HepG2 (cell line): Measurements from ENCODE around the gene SNAPIN. TPM values are rescaled to one million over a fixed set of nuclear protein-coding genes. Genes with fewer than 3 reads are reported as not detected.

Experiments used
- ASH2L ChIP-seq: fragments of 300-600, 200-600 bp; sonication (generic); IDR thresholded peaks from 2 replicates; pipeline ENCODE4 v1.7.0; 2017; ENCODE audit warnings: low read depth, mild to moderate bottlenecking, moderate library complexity, mixed read lengths, low read length; ENCODE audit not compliant: insufficient read length
- HDAC6 ChIP-seq: fragments of 200-600 bp; sonication (generic); IDR thresholded peaks from 2 replicates; pipeline ENCODE4 v1.7.0; 2017; ENCODE audit warnings: mild to moderate bottlenecking, antibody characterized with exemption, low read length, low read depth
- HOXA7 ChIP-seq: sonication (generic); formaldehyde crosslinking; IDR thresholded peaks from 2 replicates; pipeline ENCODE4 v1.8.1; 2022; ENCODE audit warnings: mild to moderate bottlenecking, missing genetic modification reagents, moderate library complexity
- PAWR ChIP-seq: sonication (generic); formaldehyde crosslinking; IDR thresholded peaks from 2 replicates; pipeline ENCODE4 v1.4.0; 2020; ENCODE audit warnings: missing genetic modification reagents, mild to moderate bottlenecking, borderline replicate concordance
- PHF5A ChIP-seq: IDR thresholded peaks from one replicate; pipeline ENCODE4 v1.6.1; 2018; ENCODE audit warnings: low read depth, missing genetic modification reagents; ENCODE audit not compliant: unreplicated experiment
- SOX6 ChIP-seq, 2 experiments: fragments of 450-650 bp in 1 of 2; sonication (generic) in 1 of 2; formaldehyde crosslinking in 1 of 2; IDR thresholded peaks; 2 replicates each; pipeline versions ENCODE4 v1.4.0 to v1.6.1; 2017 to 2020; ENCODE audit warnings: antibody characterized with exemption in 1 of 2, mild to moderate bottlenecking in 1 of 2, missing genetic modification reagents in 1 of 2
- TBL1XR1 ChIP-seq: fragments of 150-350 bp; IDR thresholded peaks from 2 replicates; pipeline ENCODE4 v1.6.1; 2014; ENCODE audit warnings: borderline replicate concordance, low read length; ENCODE audit not compliant: partially characterized antibody
- TBP ChIP-seq: sonication (generic); formaldehyde crosslinking; IDR thresholded peaks from 2 replicates; pipeline ENCODE4 v1.5.0; 2020; ENCODE audit warnings: missing genetic modification reagents
- TOPORS ChIP-seq: sonication (generic); formaldehyde crosslinking; IDR thresholded peaks from 2 replicates; pipeline ENCODE4 v1.8.0; 2023; ENCODE audit warnings: mild to moderate bottlenecking, missing genetic modification reagents
- ZBTB1 ChIP-seq: sonication (generic); formaldehyde crosslinking; IDR thresholded peaks from 2 replicates; pipeline ENCODE4 v1.4.0; 2020; ENCODE audit warnings: missing genetic modification reagents, borderline replicate concordance
- ZNF101 ChIP-seq: sonication (generic); formaldehyde crosslinking; IDR thresholded peaks from 2 replicates; pipeline ENCODE4 v1.4.0; 2020; ENCODE audit warnings: mild to moderate bottlenecking, low read depth, missing genetic modification reagents, borderline replicate concordance
- ZNF232 ChIP-seq: sonication (generic); formaldehyde crosslinking; IDR thresholded peaks from 2 replicates; pipeline ENCODE4 v1.4.0; 2020; ENCODE audit warnings: missing genetic modification reagents, borderline replicate concordance
- ZNF253 ChIP-seq: sonication (generic); formaldehyde crosslinking; IDR thresholded peaks from 2 replicates; pipeline ENCODE4 v1.8.0; 2022; ENCODE audit warnings: mild to moderate bottlenecking, missing genetic modification reagents, borderline replicate concordance
- ZNF354B ChIP-seq: sonication (generic); formaldehyde crosslinking; IDR thresholded peaks from 2 replicates; pipeline ENCODE4 v1.8.0; 2022; ENCODE audit warnings: mild to moderate bottlenecking, missing genetic modification reagents
- ZNF558 ChIP-seq: sonication (generic); formaldehyde crosslinking; IDR thresholded peaks from 2 replicates; pipeline ENCODE4 v1.9.0; 2022; ENCODE audit warnings: mild to moderate bottlenecking, missing genetic modification reagents, borderline replicate concordance
- ZNF660 ChIP-seq: sonication (generic); formaldehyde crosslinking; IDR thresholded peaks from 2 replicates; pipeline ENCODE4 v1.5.1; 2020; ENCODE audit warnings: mild to moderate bottlenecking, low read depth, missing genetic modification reagents, borderline replicate concordance
- ZNF720 ChIP-seq: sonication (generic); formaldehyde crosslinking; IDR thresholded peaks from 2 replicates; pipeline ENCODE4 v1.4.0; 2020; ENCODE audit warnings: missing genetic modification reagents
- ZNF83 ChIP-seq: sonication (generic); formaldehyde crosslinking; IDR thresholded peaks from 2 replicates; pipeline ENCODE4 v1.4.0; 2020; ENCODE audit warnings: missing genetic modification reagents, mild to moderate bottlenecking, borderline replicate concordance
- polyA plus RNA-seq, 8 experiments: library from polyadenylated mRNA; depleted of rRNA in 3 of 8; stranded (reverse) in 7 of 8; unstranded in 1 of 8; fragments of >200 nt; fragmentation: Illumina TruSeq in 4 of 8; extraction: Trizol in 4 of 8; gene quantifications; 2 replicates each; pipeline versions ENCODE4 v1.2.1 to v1.2.3, GENCODE V29; 2011 to 2016; ENCODE audit warnings: low read depth in 4 of 8, missing spikeins in 1 of 8, mixed read lengths in 1 of 8; ENCODE audit not compliant: insufficient read depth in 1 of 8
- total RNA-seq, 5 experiments: library from RNA; depleted of rRNA; stranded (reverse); fragments of >200 nt; fragmentation: Illumina TruSeq; extraction: Trizol; gene quantifications; 2 replicates each; pipeline ENCODE4 v1.2.3, GENCODE V29; 2016; ENCODE audit warnings: low read depth in 1 of 5
- TF ChIP-seq, protein P1 (sequence below): sonication (generic); formaldehyde crosslinking; IDR thresholded peaks from 2 replicates; pipeline ENCODE4 v1.5.0; 2020; ENCODE audit warnings: missing genetic modification reagents
- TF ChIP-seq, protein P2 (sequence below): sonication (generic); formaldehyde crosslinking; IDR thresholded peaks from 2 replicates; pipeline ENCODE4; 2020; ENCODE audit warnings: missing genetic modification reagents, mild to moderate bottlenecking, borderline replicate concordance
- TF ChIP-seq, protein P3 (sequence below): sonication (generic); formaldehyde crosslinking; IDR thresholded peaks from 2 replicates; pipeline ENCODE4 v1.5.0; 2020; ENCODE audit warnings: missing genetic modification reagents

The SNAPIN gene
- total and polyA plus RNA-seq, 2 of the 13 experiments (the other 11 are each of a cell fraction or from before 2014, with no cell fraction given) = 23.9 to 25.7 TPM

DNA sequence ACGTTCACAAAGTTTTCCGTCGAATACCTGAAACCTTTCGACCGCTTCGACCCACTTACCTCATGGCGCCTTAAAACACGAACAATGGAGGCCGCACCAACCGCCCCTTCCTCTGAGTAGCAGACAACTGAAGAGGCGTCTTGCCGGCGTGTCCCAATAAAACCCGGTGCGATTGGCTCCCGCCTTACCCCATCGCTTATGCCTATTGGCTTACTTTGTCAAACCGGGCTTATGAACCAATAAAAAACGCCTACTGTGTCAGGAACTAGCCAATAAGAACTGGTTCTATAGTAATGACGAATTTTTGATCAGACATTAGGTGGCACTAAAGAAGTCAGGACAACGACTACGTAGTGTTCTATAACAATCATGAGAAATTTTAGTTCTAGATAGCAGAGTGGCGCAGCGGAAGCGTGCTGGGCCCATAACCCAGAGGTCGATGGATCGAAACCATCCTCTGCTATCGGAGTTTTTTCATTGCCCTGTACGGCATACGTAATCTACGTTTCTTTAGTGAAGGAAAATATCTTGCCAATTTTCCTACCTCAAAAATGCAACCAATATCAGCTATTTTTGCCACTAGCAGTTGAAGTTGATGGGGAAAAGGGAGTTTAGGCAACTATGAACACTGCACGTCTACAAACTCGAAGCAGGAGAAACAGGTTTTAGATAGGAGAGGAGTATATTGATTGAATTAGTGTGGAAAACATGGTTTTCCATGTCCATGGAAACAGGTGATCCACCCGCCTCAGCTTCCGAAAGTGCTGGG lies 12.5 kb downstream of the SNAPIN start, which contains the start of gene ILF2 (continued):
- TF ChIP-seq, protein P1, sequence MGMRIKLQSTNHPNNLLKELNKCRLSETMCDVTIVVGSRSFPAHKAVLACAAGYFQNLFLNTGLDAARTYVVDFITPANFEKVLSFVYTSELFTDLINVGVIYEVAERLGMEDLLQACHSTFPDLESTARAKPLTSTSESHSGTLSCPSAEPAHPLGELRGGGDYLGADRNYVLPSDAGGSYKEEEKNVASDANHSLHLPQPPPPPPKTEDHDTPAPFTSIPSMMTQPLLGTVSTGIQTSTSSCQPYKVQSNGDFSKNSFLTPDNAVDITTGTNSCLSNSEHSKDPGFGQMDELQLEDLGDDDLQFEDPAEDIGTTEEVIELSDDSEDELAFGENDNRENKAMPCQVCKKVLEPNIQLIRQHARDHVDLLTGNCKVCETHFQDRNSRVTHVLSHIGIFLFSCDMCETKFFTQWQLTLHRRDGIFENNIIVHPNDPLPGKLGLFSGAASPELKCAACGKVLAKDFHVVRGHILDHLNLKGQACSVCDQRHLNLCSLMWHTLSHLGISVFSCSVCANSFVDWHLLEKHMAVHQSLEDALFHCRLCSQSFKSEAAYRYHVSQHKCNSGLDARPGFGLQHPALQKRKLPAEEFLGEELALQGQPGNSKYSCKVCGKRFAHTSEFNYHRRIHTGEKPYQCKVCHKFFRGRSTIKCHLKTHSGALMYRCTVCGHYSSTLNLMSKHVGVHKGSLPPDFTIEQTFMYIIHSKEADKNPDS (CRISPR knock-in tag) = 0 out of 2 replicates have a peak, but pooled peaks have one; percentile 42
- no peak for TF ChIP-seq ZNF101 (CRISPR knock-in tag)
- TF ChIP-seq ZNF83 (CRISPR knock-in tag) = no peak
- TF ChIP-seq ZBTB1 (CRISPR knock-in tag) = no peak
- TF ChIP-seq ZNF660 (CRISPR knock-in tag) = no peak
- TF ChIP-seq HOXA7 (CRISPR knock-in tag) = no peak
- 0 out of 2 replicates have a peak, but pooled peaks have one; percentile 64 for TF ChIP-seq ZNF558 (CRISPR knock-in tag)
- peak; percentile 77 for TF ChIP-seq ASH2L
- no peak for TF ChIP-seq TBL1XR1
- TF ChIP-seq HDAC6 = no peak
- TF ChIP-seq PAWR = no peak
- TF ChIP-seq, protein P2, sequence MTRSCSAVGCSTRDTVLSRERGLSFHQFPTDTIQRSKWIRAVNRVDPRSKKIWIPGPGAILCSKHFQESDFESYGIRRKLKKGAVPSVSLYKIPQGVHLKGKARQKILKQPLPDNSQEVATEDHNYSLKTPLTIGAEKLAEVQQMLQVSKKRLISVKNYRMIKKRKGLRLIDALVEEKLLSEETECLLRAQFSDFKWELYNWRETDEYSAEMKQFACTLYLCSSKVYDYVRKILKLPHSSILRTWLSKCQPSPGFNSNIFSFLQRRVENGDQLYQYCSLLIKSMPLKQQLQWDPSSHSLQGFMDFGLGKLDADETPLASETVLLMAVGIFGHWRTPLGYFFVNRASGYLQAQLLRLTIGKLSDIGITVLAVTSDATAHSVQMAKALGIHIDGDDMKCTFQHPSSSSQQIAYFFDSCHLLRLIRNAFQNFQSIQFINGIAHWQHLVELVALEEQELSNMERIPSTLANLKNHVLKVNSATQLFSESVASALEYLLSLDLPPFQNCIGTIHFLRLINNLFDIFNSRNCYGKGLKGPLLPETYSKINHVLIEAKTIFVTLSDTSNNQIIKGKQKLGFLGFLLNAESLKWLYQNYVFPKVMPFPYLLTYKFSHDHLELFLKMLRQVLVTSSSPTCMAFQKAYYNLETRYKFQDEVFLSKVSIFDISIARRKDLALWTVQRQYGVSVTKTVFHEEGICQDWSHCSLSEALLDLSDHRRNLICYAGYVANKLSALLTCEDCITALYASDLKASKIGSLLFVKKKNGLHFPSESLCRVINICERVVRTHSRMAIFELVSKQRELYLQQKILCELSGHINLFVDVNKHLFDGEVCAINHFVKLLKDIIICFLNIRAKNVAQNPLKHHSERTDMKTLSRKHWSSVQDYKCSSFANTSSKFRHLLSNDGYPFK = no peak; the same call in 1 of the 2 replicates
- TF ChIP-seq TBP (CRISPR knock-in tag) = 0 out of 2 replicates have a peak, but pooled peaks have one; percentile 75
- no peak for TF ChIP-seq ZNF354B
- TF ChIP-seq TOPORS = no peak; the same call in 1 of the 2 replicates
- no peak; the same call in 1 of the 2 replicates for TF ChIP-seq ZNF253 (CRISPR knock-in tag)
- TF ChIP-seq, protein P3, sequence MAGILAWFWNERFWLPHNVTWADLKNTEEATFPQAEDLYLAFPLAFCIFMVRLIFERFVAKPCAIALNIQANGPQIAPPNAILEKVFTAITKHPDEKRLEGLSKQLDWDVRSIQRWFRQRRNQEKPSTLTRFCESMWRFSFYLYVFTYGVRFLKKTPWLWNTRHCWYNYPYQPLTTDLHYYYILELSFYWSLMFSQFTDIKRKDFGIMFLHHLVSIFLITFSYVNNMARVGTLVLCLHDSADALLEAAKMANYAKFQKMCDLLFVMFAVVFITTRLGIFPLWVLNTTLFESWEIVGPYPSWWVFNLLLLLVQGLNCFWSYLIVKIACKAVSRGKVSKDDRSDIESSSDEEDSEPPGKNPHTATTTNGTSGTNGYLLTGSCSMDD = no peak
- TF ChIP-seq ZNF720 = no peak
- no peak for TF ChIP-seq SOX6 (IDR thresholded peaks at IDR 0.05)
- peak; percentile 35; the same call in 1 of the 2 replicates for TF ChIP-seq SOX6 (CRISPR knock-in tag; IDR thresholded peaks at IDR 0.05)
- peak; percentile 67 for TF ChIP-seq PHF5A (CRISPR knock-in tag)
- TF ChIP-seq ZNF232 (CRISPR knock-in tag) = peak; percentile 9; the same call in 1 of the 2 replicates
